Measurements from ENCODE around the gene AGBL3. TPM values are rescaled to one million over a fixed set of nuclear protein-coding genes. Genes with fewer than 3 reads are reported as not detected.
A peak's percentile ranks its signal among the peaks of the same experiment; 100 is the strongest.

AGBL3 gene
- total and polyA plus RNA-seq, 9 of the 15 experiments (the other 6 are each of a cell fraction or from before 2014, with no cell fraction given): 0.54 to 2.9 (median 1.7) TPM

DNA sequence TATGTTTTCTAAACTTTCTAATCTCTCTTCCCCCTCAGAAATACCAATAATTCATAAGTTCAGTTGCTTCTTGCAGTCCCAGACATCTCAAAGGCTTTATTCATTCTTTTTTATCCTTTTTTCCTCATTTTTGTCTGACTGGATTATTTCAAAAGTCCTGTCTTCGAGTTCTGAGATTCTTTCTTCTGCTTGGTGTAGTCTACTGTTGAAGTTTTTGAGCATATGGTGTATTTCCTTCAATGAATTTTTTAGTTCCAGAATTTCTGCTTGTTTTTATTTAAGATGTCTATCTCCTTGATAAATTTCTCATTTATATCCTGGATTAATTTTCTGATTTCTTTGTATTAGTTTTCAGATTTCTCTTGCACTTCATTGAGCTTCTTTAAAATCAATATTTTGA, 170.0 kb downstream of the AGBL3 start (continued):
- TF ChIP-seq, protein P1, sequence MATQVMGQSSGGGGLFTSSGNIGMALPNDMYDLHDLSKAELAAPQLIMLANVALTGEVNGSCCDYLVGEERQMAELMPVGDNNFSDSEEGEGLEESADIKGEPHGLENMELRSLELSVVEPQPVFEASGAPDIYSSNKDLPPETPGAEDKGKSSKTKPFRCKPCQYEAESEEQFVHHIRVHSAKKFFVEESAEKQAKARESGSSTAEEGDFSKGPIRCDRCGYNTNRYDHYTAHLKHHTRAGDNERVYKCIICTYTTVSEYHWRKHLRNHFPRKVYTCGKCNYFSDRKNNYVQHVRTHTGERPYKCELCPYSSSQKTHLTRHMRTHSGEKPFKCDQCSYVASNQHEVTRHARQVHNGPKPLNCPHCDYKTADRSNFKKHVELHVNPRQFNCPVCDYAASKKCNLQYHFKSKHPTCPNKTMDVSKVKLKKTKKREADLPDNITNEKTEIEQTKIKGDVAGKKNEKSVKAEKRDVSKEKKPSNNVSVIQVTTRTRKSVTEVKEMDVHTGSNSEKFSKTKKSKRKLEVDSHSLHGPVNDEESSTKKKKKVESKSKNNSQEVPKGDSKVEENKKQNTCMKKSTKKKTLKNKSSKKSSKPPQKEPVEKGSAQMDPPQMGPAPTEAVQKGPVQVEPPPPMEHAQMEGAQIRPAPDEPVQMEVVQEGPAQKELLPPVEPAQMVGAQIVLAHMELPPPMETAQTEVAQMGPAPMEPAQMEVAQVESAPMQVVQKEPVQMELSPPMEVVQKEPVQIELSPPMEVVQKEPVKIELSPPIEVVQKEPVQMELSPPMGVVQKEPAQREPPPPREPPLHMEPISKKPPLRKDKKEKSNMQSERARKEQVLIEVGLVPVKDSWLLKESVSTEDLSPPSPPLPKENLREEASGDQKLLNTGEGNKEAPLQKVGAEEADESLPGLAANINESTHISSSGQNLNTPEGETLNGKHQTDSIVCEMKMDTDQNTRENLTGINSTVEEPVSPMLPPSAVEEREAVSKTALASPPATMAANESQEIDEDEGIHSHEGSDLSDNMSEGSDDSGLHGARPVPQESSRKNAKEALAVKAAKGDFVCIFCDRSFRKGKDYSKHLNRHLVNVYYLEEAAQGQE (IDR thresholded peaks at IDR 0.05; ENCODE audit: borderline replicate concordance): no peak
- TF ChIP-seq, protein P1 (CRISPR knock-in tag; IDR thresholded peaks at IDR 0.05; ENCODE audit: low read depth): no peak
- TF ChIP-seq FOXP1 (CRISPR knock-in tag; IDR thresholded peaks at IDR 0.05): no peak
- no peak for TF ChIP-seq ZFP1 (CRISPR knock-in tag; IDR thresholded peaks at IDR 0.05)
- TF ChIP-seq HLTF (IDR thresholded peaks at IDR 0.05): peak; percentile 95
- no peak for TF ChIP-seq ZNF274 (IDR thresholded peaks at IDR 0.05; ENCODE audit: borderline replicate concordance, low read depth, low read length)
- no peak for TF ChIP-seq CHD1 (IDR thresholded peaks at IDR 0.05; ENCODE audit: low read length)
- TF ChIP-seq ZNF165 (CRISPR knock-in tag; IDR thresholded peaks at IDR 0.05; ENCODE audit: borderline replicate concordance): no peak
- TF ChIP-seq HOXB6 (CRISPR knock-in tag; IDR thresholded peaks at IDR 0.05; ENCODE audit: borderline replicate concordance): no peak
- no peak for TF ChIP-seq TEAD4 (IDR thresholded peaks at IDR 0.05; ENCODE audit: low read length)
- no peak for TF ChIP-seq TEAD4 (CRISPR knock-in tag; IDR thresholded peaks at IDR 0.05; ENCODE audit: borderline replicate concordance)
- TF ChIP-seq SIN3B (IDR thresholded peaks at IDR 0.05; ENCODE audit: low read depth): no peak
- 0 out of 2 replicates have a peak, but pooled peaks have one; percentile 50 for TF ChIP-seq NBN (IDR thresholded peaks at IDR 0.05; ENCODE audit: low read depth)
- TF ChIP-seq POLR2A (conservative IDR thresholded peaks at IDR 0.05): no peak
- no peak for TF ChIP-seq ZNF239 (CRISPR knock-in tag; IDR thresholded peaks at IDR 0.05)
- TF ChIP-seq CBX5 (IDR thresholded peaks at IDR 0.05; ENCODE audit: borderline replicate concordance, low read depth): peak; percentile 81; the same call in 1 of the 2 replicates
- TF ChIP-seq, protein P2, sequence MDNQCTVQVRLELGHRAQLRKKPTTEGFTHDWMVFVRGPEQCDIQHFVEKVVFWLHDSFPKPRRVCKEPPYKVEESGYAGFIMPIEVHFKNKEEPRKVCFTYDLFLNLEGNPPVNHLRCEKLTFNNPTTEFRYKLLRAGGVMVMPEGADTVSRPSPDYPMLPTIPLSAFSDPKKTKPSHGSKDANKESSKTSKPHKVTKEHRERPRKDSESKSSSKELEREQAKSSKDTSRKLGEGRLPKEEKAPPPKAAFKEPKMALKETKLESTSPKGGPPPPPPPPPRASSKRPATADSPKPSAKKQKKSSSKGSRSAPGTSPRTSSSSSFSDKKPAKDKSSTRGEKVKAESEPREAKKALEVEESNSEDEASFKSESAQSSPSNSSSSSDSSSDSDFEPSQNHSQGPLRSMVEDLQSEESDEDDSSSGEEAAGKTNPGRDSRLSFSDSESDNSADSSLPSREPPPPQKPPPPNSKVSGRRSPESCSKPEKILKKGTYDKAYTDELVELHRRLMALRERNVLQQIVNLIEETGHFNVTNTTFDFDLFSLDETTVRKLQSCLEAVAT (IDR thresholded peaks at IDR 0.05): 0 out of 4 replicates have a peak, but pooled peaks of 1 of the 2 experiments have one; percentile 28
- TF ChIP-seq, protein P3, sequence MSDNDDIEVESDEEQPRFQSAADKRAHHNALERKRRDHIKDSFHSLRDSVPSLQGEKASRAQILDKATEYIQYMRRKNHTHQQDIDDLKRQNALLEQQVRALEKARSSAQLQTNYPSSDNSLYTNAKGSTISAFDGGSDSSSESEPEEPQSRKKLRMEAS (CRISPR knock-in tag; IDR thresholded peaks at IDR 0.05): no peak
